SU-DHL-6 (cell line): ENCODE measurements around the gene PSMC3IP.

ENCODE experiments used
- H2AFZ ChIP-seq: fragments of 200-600 bp; sonication (generic); 2 replicates; pipeline ENCODE4 v1.6.1; 2014; ENCODE audit warnings: low read depth, mild to moderate bottlenecking, moderate library complexity, mixed read lengths, antibody characterized with exemption, low read length; ENCODE audit not compliant: severe bottlenecking
- H3F3A ChIP-seq: fragments of 200-600 bp; shearing (Covaris generic); 2 replicates; pipeline ENCODE4 v1.6.0; 2016; ENCODE audit warnings: antibody characterized with exemption, mild to moderate bottlenecking; ENCODE audit not compliant: insufficient read depth
- H3K27ac ChIP-seq: fragments of 200-600 bp; sonication (generic); 2 replicates; pipeline ENCODE4 v1.5.1; 2016; ENCODE audit warnings: low read depth, mild to moderate bottlenecking, low read length, moderate library complexity, mixed read lengths
- H3K27me3 ChIP-seq: fragments of 200-600 bp; sonication (generic), shearing (Covaris generic); 2 replicates; pipeline ENCODE4 v1.6.0; 2014; ENCODE audit warnings: mild to moderate bottlenecking, low read length
- H3K36me3 ChIP-seq: fragments of 200-600 bp; sonication (generic); 2 replicates; pipeline ENCODE4 v1.6.1; 2014; ENCODE audit warnings: mild to moderate bottlenecking, low read length, mixed read lengths
- H3K4me2 ChIP-seq: fragments of 300-600, 200-600 bp; shearing (Covaris generic), sonication (generic); 2 replicates; pipeline ENCODE4 v1.6.0; 2014; ENCODE audit warnings: low read length, low read depth, mild to moderate bottlenecking; ENCODE audit not compliant: poor library complexity, severe bottlenecking
- H3K4me3 ChIP-seq: fragments of 200-600 bp; sonication (generic); 2 replicates; pipeline ENCODE4 v1.5.1; 2014; ENCODE audit warnings: antibody characterized with exemption, low read length, mild to moderate bottlenecking, mixed read lengths; ENCODE audit not compliant: insufficient read depth, poor library complexity, severe bottlenecking
- H3K79me2 ChIP-seq: fragments of 200-600 bp; sonication (generic); 2 replicates; pipeline ENCODE4 v1.6.1; 2014; ENCODE audit warnings: mild to moderate bottlenecking, low read length, moderate library complexity; ENCODE audit not compliant: insufficient read depth
- H3K9ac ChIP-seq: fragments of 200-600 bp; sonication (generic); 2 replicates; pipeline ENCODE4 v1.7.0; 2014; ENCODE audit warnings: mild to moderate bottlenecking, low read length
- H3K9me2 ChIP-seq: fragments of 200-600 bp; sonication (generic); replicated peaks from 2 replicates; pipeline ENCODE4 v1.6.1; 2014; ENCODE audit warnings: low read length; ENCODE audit not compliant: insufficient read depth
- H3K9me3 ChIP-seq: fragments of 200-600 bp; sonication (generic); 2 replicates; pipeline ENCODE4 v1.6.1; 2014; ENCODE audit warnings: low read length, mixed read lengths; ENCODE audit not compliant: insufficient read depth
- H4K20me1 ChIP-seq: fragments of 200-600 bp; sonication (generic); 2 replicates; pipeline ENCODE4 v1.6.1; 2014; ENCODE audit warnings: low read depth, mild to moderate bottlenecking, antibody characterized with exemption, low read length, moderate library complexity, mixed read lengths
- CTCF ChIP-seq: fragments of 200-600 bp; sonication (generic); IDR thresholded peaks from one replicate; pipeline ENCODE4 v1.5.1; 2017; ENCODE audit warnings: antibody characterized with exemption, mild to moderate bottlenecking, low read length, moderate library complexity; ENCODE audit not compliant: insufficient read depth, poor library complexity, severe bottlenecking
- EZH2phosphoT487 ChIP-seq: fragments of 200-600 bp; sonication (generic), shearing (Covaris generic); conservative IDR thresholded peaks from 2 replicates; pipeline ENCODE4 v1.6.1; 2018; ENCODE audit warnings: mild to moderate bottlenecking, antibody characterized with exemption, low read length, moderate library complexity, mixed read lengths

PSMC3IP gene

GRCh38 chr17:42548993-42549755 is 28.4 kb downstream of the PSMC3IP start:
- Histone ChIP-seq H2AFZ (no peak overlapping the region), H3K27ac (no peak overlapping the region), H3K9ac (peak overlapping the region; percentile 62), H4K20me1 (no peaks in the 10 kb centered on the region), H3K9me2 (no peaks in the 10 kb centered on the region), H3K36me3 (no peaks in the 10 kb centered on the region), H3K9me3 (no peaks in the 10 kb centered on the region), H3K4me2 (peak overlapping the region; percentile 56), H3K27me3 (no peaks in the 10 kb centered on the region), H3K79me2 (no peaks in the 10 kb centered on the region), H3K4me3 (no peak overlapping the region), H3F3A (no peaks in the 10 kb centered on the region)
- TF ChIP-seq CTCF, result no peak
- no peak for TF ChIP-seq EZH2phosphoT487

GRCh38 chr17:42548070-42548837 is 29.3 kb downstream of the PSMC3IP start:
- Histone ChIP-seq H3K79me2 (no peaks in the 10 kb centered on the region), H3K4me3 (peak overlapping the region; percentile 50), H3K9ac (peak overlapping the region; percentile 62), H3K36me3 (no peaks in the 10 kb centered on the region), H3K27me3 (no peaks in the 10 kb centered on the region), H3K4me2 (peak overlapping the region; percentile 56), H2AFZ (peak overlapping the region; percentile 53), H3K27ac (no peak overlapping the region), H3K9me2 (no peaks in the 10 kb centered on the region), H3F3A (no peaks in the 10 kb centered on the region), H3K9me3 (no peaks in the 10 kb centered on the region), H4K20me1 (no peaks in the 10 kb centered on the region)
- TF ChIP-seq CTCF (peak; percentile 66), EZH2phosphoT487 (no peak)

DNA sequence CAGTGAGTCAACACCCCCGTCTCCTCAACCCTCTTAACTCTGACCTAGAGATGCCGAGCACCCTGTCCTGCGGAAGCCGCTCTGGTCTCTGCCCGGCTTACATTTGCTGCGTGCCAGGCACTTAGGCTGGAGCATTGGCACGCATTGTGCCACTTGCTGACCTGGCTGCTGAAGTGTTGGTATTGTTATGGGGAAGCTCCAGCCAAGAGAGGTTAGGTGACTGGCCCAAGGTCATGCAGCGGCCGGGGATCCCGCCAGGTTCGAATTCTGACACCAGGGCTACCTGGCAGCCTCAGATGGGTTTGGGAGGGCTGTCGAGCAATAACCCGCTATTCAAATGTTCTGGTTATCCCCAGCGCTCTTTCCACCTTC is 29.8 kb downstream of the PSMC3IP start:
- peak overlapping the region; percentile 56 for H3K4me2 ChIP-seq

More for the DNA sequence above, 29.8 kb downstream of the PSMC3IP start:
- Histone ChIP-seq H3K9me3 (no peaks in the 10 kb centered on the region), H3K36me3 (no peaks in the 10 kb centered on the region), H3K27ac (no peak overlapping the region), H3K79me2 (no peaks in the 10 kb centered on the region), H3K4me3 (peak overlapping the region; percentile 28), H4K20me1 (no peaks in the 10 kb centered on the region), H3F3A (no peaks in the 10 kb centered on the region), H3K27me3 (no peaks in the 10 kb centered on the region), H3K9me2 (no peaks in the 10 kb centered on the region), H3K9ac (peak overlapping the region; percentile 62), H2AFZ (peak overlapping the region; percentile 53)
- TF ChIP-seq EZH2phosphoT487, result no peak
- no peak for TF ChIP-seq CTCF
